ENCODE results near the gene TSPAN15. TPM values are rescaled to one million over a fixed set of nuclear protein-coding genes. Genes with fewer than 3 reads are reported as not detected.

Gene TSPAN15
- total RNA-seq, 2 donors from 2014 or later, result 4.7 to 9.9 TPM

GRCh38 chr10:69501657-69502056 lies 50.4 kb downstream of the TSPAN15 start:
- DNase-seq (ENCODE audit: low spot score), result no peak
- Histone ChIP-seq H3K4me1 (ENCODE audit: control insufficient read depth in 1 of 2, low read depth in 2 of 2) (peaks cover 5 to 30% of the 10 kb centered on the region in 2 donors), H3K9me3 (no peaks in the 10 kb centered on the region), H3K27ac (no peak overlapping the region), H3K27me3 (replicated peaks; ENCODE audit: insufficient read depth) (no peaks in the 10 kb centered on the region), H3K4me3 (no peak overlapping the region), H3K36me3 (no peaks in the 10 kb centered on the region)
- ATAC-seq (ENCODE audit: insufficient number of reproducible peaks, low FRiP score, low read depth), result no peak
- TF ChIP-seq, protein P1, sequence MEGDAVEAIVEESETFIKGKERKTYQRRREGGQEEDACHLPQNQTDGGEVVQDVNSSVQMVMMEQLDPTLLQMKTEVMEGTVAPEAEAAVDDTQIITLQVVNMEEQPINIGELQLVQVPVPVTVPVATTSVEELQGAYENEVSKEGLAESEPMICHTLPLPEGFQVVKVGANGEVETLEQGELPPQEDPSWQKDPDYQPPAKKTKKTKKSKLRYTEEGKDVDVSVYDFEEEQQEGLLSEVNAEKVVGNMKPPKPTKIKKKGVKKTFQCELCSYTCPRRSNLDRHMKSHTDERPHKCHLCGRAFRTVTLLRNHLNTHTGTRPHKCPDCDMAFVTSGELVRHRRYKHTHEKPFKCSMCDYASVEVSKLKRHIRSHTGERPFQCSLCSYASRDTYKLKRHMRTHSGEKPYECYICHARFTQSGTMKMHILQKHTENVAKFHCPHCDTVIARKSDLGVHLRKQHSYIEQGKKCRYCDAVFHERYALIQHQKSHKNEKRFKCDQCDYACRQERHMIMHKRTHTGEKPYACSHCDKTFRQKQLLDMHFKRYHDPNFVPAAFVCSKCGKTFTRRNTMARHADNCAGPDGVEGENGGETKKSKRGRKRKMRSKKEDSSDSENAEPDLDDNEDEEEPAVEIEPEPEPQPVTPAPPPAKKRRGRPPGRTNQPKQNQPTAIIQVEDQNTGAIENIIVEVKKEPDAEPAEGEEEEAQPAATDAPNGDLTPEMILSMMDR (IDR thresholded peaks at IDR 0.05), result no peak

DNA sequence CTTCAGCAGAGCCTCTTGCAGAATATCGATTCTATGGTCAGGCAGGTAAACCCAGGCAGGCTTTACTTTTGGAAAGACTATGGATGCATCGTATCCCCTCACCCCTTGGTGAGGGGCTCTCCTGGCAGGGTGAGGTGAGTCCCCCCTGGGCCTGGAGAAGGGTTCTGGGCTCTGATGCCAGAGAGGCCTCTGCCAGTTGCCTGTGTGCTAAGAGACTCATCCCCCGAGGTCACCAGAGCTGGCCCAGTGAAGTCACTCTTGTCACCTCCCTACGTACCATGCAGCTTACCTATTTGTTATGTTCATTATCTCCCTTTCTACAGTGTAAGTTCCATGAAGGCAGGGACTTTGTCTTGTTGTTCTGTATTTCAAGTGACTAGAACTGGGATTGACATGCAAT lies 51.3 kb downstream of the TSPAN15 start:
- Histone ChIP-seq H3K4me1 (ENCODE audit: control insufficient read depth in 1 of 2, low read depth in 2 of 2) (peaks cover 5 to 22% of the 10 kb centered on the region in 2 donors), H3K4me3 (no peak overlapping the region), H3K27me3 (replicated peaks; ENCODE audit: insufficient read depth) (no peaks in the 10 kb centered on the region), H3K36me3 (no peaks in the 10 kb centered on the region), H3K27ac (no peak overlapping the region), H3K9me3 (no peaks in the 10 kb centered on the region)
- DNase-seq (ENCODE audit: low spot score) (no peak), ATAC-seq (ENCODE audit: insufficient number of reproducible peaks, low FRiP score, low read depth) (no peak)
- TF ChIP-seq, protein P1 (IDR thresholded peaks at IDR 0.05), result no peak

DNA sequence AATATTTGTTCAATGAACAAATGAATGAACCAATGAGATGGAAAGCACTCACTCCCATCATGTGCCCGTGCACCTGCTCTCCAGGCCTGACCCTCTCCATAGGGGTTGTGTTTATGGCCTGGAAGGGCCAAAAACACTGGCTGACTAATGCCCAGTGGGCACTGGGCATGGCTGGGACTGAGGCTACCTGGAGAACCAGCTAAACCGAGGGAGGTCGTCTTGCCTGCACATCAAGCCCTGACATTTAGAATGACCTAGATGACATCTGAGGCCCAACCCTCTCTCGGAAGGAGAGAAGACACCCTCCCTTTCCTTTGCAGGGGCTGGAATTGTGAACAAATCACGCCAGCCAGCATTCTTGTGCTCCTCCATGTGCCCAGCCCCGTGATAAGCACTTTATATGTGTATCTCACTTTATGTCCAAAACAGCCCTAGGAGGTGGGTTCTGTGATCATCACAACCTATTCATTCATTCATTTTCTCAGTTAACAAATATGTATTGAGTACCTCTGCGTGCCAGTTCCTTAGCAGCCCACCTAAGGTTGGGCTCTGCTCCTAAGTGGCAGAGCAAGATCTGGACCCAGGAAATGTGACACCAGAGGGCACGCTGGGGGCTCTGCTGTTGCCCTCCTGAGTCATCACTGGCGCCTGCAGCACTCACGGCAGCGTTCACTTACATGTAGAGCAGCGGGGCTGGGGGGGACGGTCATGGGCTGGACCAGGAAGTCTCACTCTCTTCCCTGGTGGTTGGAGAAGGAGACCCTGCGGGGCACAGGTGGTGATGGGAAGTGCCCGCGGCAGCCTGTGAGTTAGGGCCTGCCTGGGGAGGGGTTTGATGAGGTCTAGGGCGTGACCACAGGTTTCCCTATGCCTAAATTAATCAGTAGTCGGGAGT lies 52.0 kb downstream of the TSPAN15 start:
- ATAC-seq (ENCODE audit: insufficient number of reproducible peaks, low FRiP score, low read depth) (no peak), DNase-seq (ENCODE audit: low spot score) (no peak)
- no peak overlapping the region for H3K4me3 ChIP-seq
- no peaks in the 10 kb centered on the region for H3K27me3 ChIP-seq (replicated peaks; ENCODE audit: insufficient read depth)
- no peaks in the 10 kb centered on the region for H3K9me3 ChIP-seq
- H3K4me1 ChIP-seq (ENCODE audit: control insufficient read depth in 1 of 2, low read depth in 2 of 2), result peaks cover 5 to 22% of the 10 kb centered on the region in 2 donors
- H3K27ac ChIP-seq, result no peak overlapping the region
- H3K36me3 ChIP-seq, result no peaks in the 10 kb centered on the region
- TF ChIP-seq, protein P1 (IDR thresholded peaks at IDR 0.05), result no peak

GRCh38 chr10:69503896-69504265 lies 52.6 kb downstream of the TSPAN15 start:
- H3K4me1 ChIP-seq (ENCODE audit: control insufficient read depth in 1 of 2, low read depth in 2 of 2), result peaks cover under 1 to 16% of the 10 kb centered on the region in 2 donors
- ATAC-seq (ENCODE audit: insufficient number of reproducible peaks, low FRiP score, low read depth), result no peak
- H3K27ac ChIP-seq, result no peak overlapping the region

DNA sequence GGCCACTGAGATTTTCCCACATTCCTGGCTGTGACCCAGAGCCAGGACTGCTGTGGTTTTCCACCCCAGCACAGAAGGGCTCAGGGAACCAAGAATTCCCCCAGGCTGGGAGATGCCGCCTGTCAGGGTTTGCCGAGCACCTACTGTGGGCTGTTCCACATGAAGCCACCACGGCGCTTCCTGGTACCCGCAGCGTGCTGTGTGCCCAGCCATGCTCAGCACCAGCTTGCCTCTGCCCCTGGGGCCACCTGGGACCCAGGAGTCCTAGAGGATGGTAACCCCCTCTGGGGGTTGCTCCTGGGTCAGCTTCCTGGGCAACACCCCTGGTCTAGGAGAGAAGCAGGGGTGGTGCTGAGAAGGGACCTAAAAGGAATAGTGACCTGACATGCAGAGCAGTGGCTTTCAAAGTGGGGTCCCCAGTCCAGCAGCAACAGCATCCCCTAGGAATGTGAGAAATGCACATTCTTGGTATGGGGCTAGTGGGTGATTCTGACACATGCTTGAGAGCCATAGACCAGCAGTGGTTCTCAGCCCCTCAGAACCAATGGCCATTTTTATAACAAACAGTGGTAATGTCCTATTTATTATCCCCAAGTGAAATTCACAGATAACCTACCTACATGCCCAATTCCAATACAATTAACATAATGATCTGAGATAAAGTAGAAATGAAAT lies 53.4 kb downstream of the TSPAN15 start:
- no peak for DNase-seq (ENCODE audit: low spot score)
- H3K27me3 ChIP-seq (replicated peaks; ENCODE audit: insufficient read depth), result no peaks in the 10 kb centered on the region
- H3K27ac ChIP-seq, result no peak overlapping the region
- peaks cover 0 to 7% of the 10 kb centered on the region in 2 donors for H3K4me1 ChIP-seq (ENCODE audit: control insufficient read depth in 1 of 2, low read depth in 2 of 2)
- no peak for ATAC-seq (ENCODE audit: insufficient number of reproducible peaks, low FRiP score, low read depth)
- H3K4me3 ChIP-seq, result no peak overlapping the region
- H3K9me3 ChIP-seq, result no peaks in the 10 kb centered on the region
- TF ChIP-seq, protein P1 (IDR thresholded peaks at IDR 0.05), result no peak
- no peaks in the 10 kb centered on the region for H3K36me3 ChIP-seq

More at GRCh38 chr10:69503896-69504265, 52.6 kb downstream of the TSPAN15 start:
- Histone ChIP-seq H3K27me3 (replicated peaks; ENCODE audit: insufficient read depth) (no peaks in the 10 kb centered on the region), H3K9me3 (no peaks in the 10 kb centered on the region), H3K4me3 (no peak overlapping the region), H3K36me3 (no peaks in the 10 kb centered on the region)
- DNase-seq (ENCODE audit: low spot score), result no peak
- TF ChIP-seq, protein P1 (IDR thresholded peaks at IDR 0.05), result no peak
